Smooth muscle cell of bladder (primary cell): ENCODE data around the gene PRR35. TPM values are rescaled to one million over a fixed set of nuclear protein-coding genes. Genes with fewer than 3 reads are reported as not detected.

ENCODE experiments used
- total RNA-seq: library from RNA; depleted of rRNA; stranded (reverse); fragments of >200 nt; gene quantifications from 2 replicates; pipeline ENCODE4 v1.2.3, GENCODE V29; 2014

PRR35 gene
- not detected in 2 replicates for total RNA-seq

DNA sequence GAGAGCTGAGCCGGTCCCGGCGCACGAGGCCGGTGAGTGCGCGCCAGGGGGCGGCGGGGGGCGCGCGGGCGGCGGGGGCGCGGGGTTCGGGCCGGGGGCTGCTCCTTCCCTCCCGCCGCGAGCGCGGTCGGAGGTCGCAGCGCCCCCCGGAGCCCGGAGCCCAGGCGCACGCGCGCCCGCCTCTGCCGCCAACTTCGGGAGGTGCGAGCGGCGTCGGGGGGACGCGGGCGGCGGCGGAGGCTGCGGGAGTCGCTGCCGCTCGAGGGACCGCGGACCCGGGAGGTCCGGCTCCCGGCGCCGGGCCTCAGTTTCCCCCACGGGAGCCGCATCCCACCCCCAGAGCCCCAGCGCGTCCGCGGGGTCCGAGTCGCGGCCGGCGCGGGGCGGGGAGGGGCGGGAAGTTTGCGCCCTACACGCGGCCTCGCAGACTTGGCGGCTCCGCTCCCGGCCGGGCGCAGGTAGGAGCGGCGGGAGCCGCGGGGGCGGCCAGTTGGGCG, at the start of gene PRR35:
Gene PRR35 (plus strand): TSS at position 191 of the 497 bp plus-strand sequence. CDS start 2,901 bp downstream, outside the sequence.

DNA sequence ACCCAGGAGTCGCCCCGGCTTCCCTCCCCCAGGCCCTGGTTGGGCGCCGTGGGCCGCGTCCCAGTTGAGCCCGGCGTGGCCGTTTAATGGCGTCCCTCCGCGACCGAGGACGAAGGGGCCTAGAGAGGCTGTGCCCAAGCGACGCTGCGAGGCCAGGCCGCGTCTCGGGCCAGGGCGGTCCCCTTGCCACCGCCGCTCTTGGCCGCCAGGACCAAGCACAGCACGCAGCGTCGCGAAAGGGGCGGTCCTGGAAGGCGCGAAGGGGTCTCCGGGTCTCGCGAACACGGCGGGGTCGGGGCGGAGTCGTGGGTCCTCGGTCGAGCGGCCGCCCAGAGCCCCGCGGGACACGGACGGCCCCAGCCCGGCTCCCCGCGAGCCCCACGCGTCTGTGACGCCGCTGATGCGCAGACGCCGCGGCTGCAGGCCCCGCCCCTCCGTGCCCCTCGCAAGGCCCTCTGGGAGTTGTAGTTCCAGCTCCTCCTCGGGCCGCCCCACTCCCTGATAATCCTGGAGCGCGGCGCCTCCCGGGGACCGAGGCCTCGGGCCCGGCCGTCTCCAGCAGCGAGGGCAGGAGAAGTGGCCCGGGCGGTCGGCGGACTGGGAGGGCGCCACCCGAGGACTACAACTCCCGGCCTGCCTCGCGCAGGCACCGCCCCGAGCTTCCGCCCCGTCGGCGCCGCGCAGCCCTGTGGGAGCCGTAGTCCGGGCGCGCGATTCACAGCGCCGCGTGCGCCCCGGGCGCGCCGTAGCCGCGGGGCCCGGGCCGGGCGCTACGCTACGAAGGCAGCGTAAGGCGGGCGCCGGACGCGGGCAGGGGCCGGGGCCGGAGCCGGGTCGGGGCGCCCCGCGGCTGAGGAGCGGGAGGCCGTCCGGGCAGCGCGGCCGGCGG, 32.9 kb upstream of the PRR35 start, which contains the start of gene CAPN15:
Gene CAPN15 (plus strand): TSS at position 698 of the 889 bp plus-strand sequence. CDS start 19,127 bp downstream, outside the sequence.

DNA sequence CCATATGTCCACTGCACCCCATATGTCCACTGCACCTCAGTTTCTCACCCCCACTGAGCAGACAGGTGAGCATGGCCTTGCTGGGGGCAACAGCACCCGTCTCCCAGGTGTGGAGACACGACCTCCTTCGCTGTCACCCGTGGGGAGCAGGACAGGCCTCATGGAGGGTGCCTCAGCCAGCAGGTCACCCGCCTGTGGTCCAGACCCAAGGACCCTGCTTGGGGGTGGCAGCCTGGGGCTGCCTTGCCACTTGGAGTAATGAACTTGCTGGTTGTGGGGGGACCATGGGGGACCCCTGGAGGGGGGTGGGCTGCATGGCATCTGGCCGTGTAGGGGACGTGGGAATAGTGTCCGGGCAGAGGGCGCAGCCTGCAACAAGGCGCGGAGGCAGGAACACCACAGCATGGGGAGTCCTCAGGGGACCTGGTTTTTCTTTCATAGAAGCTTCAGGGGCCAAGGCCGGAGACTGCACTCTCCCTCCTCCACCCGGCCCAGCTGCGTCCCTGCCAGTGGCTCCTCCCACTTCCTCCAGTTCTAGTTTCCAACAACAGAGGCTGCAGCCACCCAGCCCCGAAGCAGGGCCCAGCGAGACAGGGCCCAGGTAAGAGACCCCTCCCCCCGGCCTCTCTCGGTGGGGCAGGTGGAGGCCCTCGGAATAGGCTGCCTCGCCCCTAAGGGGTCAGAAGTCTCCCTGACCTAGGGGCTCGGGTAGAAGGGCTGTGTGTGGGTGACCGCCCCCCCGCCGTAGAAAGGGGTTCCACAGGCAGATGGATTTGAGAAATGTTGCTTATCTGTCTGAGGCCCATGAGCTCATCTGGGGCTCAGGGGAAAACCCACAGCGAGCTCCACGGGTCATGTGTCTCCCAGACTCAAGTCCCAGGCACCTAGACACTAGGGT, 6.5 kb downstream of the PRR35 start, which contains the start of gene NHLRC4:
Gene NHLRC4 (plus strand): TSS at position 531 of the 898 bp plus-strand sequence. CDS start 1,043 bp downstream, outside the sequence.

DNA sequence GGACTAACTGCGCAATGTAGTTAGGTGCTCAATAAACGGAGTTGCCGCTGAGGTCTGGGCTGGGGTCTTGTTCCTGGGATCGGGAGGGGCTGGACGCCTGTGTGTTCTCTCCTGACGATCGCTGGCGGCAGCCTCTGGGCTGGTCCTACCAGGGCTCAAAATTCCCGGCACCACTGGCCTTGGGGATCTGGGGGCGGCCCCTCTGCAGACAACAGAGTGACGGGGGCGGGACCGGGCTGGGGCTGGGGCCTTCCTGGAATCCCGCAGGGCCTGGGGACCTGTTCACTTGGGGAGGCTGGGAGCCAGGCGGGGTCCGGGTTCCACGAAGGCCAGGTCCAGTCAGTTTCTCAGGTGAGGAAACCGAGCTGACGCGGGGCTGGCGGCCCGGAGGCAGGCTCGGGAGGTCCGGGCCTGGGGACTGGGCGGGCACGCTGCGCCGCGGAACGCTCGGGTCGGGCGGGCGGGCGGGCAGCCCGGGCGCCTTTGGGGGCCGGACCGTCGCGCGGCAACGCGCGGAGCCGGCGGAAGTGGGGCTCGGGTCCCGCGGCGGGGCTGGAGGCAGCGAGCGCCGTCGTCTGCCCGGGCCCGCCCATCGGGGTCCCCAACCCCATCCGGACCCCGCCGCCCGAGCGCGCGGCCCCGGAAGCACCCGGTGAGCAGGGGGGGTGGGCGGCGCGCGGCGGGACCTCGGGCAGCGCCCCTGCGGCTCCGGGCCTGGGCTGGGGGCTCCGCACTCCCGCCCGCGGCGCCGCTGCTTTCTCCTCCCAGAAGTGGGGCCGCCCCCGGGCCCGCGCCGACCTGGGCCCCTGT, 9.5 kb downstream of the PRR35 start, which contains the start of gene PIGQ:
Gene PIGQ (plus strand): TSS at position 524 of the 810 bp plus-strand sequence. CDS start 4,107 bp downstream, outside the sequence.

DNA sequence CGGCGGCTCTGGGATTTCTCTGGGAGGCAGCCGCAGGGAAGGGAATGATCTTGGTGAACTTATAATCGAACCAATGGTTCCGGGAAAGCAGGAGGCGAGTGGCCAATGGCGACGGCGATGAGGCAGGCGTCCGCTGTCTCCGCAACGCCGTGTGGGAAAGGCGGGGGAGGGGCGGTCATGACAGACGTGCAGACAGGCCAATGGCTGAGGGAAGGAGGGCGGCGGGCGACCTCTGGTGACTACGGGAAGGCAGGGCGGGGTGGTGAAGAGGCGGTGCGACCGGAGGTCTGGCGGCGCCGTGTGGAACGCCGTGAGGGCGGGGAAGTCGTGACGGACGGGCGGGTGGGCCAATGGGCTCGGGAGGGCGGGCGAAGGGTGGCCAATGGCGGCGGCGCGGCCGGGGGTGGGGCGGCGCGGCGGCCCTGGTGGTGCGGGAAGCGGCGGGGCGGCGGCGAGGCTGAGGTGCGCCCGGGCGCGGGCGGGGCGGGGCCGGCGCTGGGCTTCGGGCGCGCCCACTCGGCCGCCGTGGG, 29.5 kb downstream of the PRR35 start, which contains the start of gene RAB40C:
Gene RAB40C (plus strand): TSS at position 409 of the 530 bp plus-strand sequence. CDS start 226 bp downstream, outside the sequence.

Other genes with a start within 250 kb of the PRR35 start
- 15.2 and 19.0 TPM in 2 replicates for gene AXIN1, start 207.7 kb upstream of the PRR35 start, total RNA-seq
- gene MRPL28, start 189.9 kb upstream of the PRR35 start, total RNA-seq: 72.5 and 89.0 TPM in 2 replicates
- gene PGAP6, start 178.4 kb upstream of the PRR35 start, total RNA-seq: 59.2 and 66.6 TPM in 2 replicates
- 69.0 and 73.0 TPM in 2 replicates for gene NME4, start 163.2 kb upstream of the PRR35 start, total RNA-seq
- 9.9 and 11.4 TPM in 2 replicates for gene DECR2, start 158.5 kb upstream of the PRR35 start, total RNA-seq
- 14.2 and 23.1 TPM in 2 replicates for gene RAB11FIP3, start 134.7 kb upstream of the PRR35 start, total RNA-seq
- 10.5 and 16.8 TPM in 2 replicates for gene CAPN15, start 32.7 kb upstream of the PRR35 start, total RNA-seq
- 1.3 and 1.4 TPM in 2 replicates for gene NHLRC4, start 6.6 kb downstream of the PRR35 start, total RNA-seq
- gene PIGQ, start 9.6 kb downstream of the PRR35 start, total RNA-seq: 14.8 and 21.6 TPM in 2 replicates
- gene RAB40C, start 29.7 kb downstream of the PRR35 start, total RNA-seq: 7.8 and 10.5 TPM in 2 replicates
- 0.14 and 0.18 TPM in 2 replicates for gene WFIKKN1, start 70.6 kb downstream of the PRR35 start, total RNA-seq
- 75.1 and 95.4 TPM in 2 replicates for gene METTL26, start 75.9 kb downstream of the PRR35 start, total RNA-seq
- 15.2 and 23.0 TPM in 2 replicates for gene MCRIP2, start 81.4 kb downstream of the PRR35 start, total RNA-seq
- 4.6 and 8.7 TPM in 2 replicates for gene WDR90, start 89.0 kb downstream of the PRR35 start, total RNA-seq
- 28.9 and 30.6 TPM in 2 replicates for gene RHOT2, start 107.7 kb downstream of the PRR35 start, total RNA-seq
- 2.7 and 3.7 TPM in 2 replicates for gene RHBDL1, start 115.3 kb downstream of the PRR35 start, total RNA-seq
- gene STUB1, start 120.0 kb downstream of the PRR35 start, total RNA-seq: 143 and 151 TPM in 2 replicates
- gene JMJD8, start 123.9 kb downstream of the PRR35 start, total RNA-seq: 28.0 and 31.2 TPM in 2 replicates
- 2.3 and 4.3 TPM in 2 replicates for gene WDR24, start 130.0 kb downstream of the PRR35 start, total RNA-seq
- gene FBXL16, start 145.4 kb downstream of the PRR35 start, total RNA-seq: not detected in 2 replicates
- 71.1 and 88.5 TPM in 2 replicates for gene METRN, start 154.7 kb downstream of the PRR35 start, total RNA-seq
- 23.8 and 25.4 TPM in 2 replicates for gene ANTKMT, start 160.8 kb downstream of the PRR35 start, total RNA-seq
- 1.1 and 1.7 TPM in 2 replicates for gene CCDC78, start 166.0 kb downstream of the PRR35 start, total RNA-seq
- gene HAGHL, start 166.7 kb downstream of the PRR35 start, total RNA-seq: 12.7 and 15.4 TPM in 2 replicates
- gene CIAO3, start 180.6 kb downstream of the PRR35 start, total RNA-seq: 29.3 and 32.7 TPM in 2 replicates
- gene MSLN, start 200.3 kb downstream of the PRR35 start, total RNA-seq: not detected in 2 replicates
- gene RPUSD1, start 228.0 kb downstream of the PRR35 start, total RNA-seq: 12.8 and 17.9 TPM in 2 replicates
- gene CHTF18, start 228.2 kb downstream of the PRR35 start, total RNA-seq: 1.4 and 2.3 TPM in 2 replicates
- not detected in 2 replicates for gene GNG13, start 240.3 kb downstream of the PRR35 start, total RNA-seq